K562 (cell line): ENCODE data around the gene XRCC5. TPM values are rescaled to one million over a fixed set of nuclear protein-coding genes. Genes with fewer than 3 reads are reported as not detected.
A peak's percentile ranks its signal among the peaks of the same experiment; 100 is the strongest.

Source experiments
- BCL6 ChIP-seq: fragments of 250-450 bp; sonication (Bioruptor Pico); IDR thresholded peaks from 2 replicates; pipeline ENCODE4 v1.4.0; 2020
- CTCF ChIP-seq, 3 experiments: IDR thresholded peaks in 2 of 3; conservative IDR thresholded peaks in 1 of 3; 2 replicates each; pipeline ENCODE4 v1.5.1; 2011 to 2012; ENCODE audit warnings: low read length in 3 of 3, mild to moderate bottlenecking in 3 of 3, control low read depth in 2 of 3, improper control_type of control experiment in 1 of 3, inconsistent platforms in 1 of 3, low read depth in 1 of 3, mixed read lengths in 1 of 3, moderate library complexity in 1 of 3; ENCODE audit not compliant: insufficient read depth in 2 of 3
- CTCFL ChIP-seq: IDR thresholded peaks from 2 replicates; pipeline ENCODE4 v1.6.1; 2011; ENCODE audit warnings: borderline replicate concordance, low read depth, mild to moderate bottlenecking, moderate library complexity, low read length; ENCODE audit not compliant: insufficient read depth, poor library complexity, severe bottlenecking
- FOXP1 ChIP-seq: sonication (generic); formaldehyde crosslinking; IDR thresholded peaks from 2 replicates; pipeline ENCODE4 v1.8.0; 2022; ENCODE audit warnings: mild to moderate bottlenecking, missing genetic modification reagents
- HCFC1 ChIP-seq: IDR thresholded peaks from 2 replicates; pipeline ENCODE4 v1.6.1; 2012; ENCODE audit warnings: low read depth, low read length, improper control_type of control experiment
- ILF3 ChIP-seq: fragments of 450-650 bp; IDR thresholded peaks from 2 replicates; pipeline ENCODE4 v1.6.1; 2018; ENCODE audit warnings: antibody characterized with exemption, mild to moderate bottlenecking, moderate library complexity, borderline replicate concordance
- KLF13 ChIP-seq: fragments of 450-650 bp; IDR thresholded peaks from 2 replicates; pipeline ENCODE4 v1.6.1; 2016; ENCODE audit warnings: missing genetic modification characterization, low read depth, mild to moderate bottlenecking, missing compliant biosample characterization, moderate library complexity, borderline replicate concordance
- L3MBTL2 ChIP-seq: fragments of 450-650 bp; IDR thresholded peaks from 2 replicates; pipeline ENCODE4 v1.6.1; 2016; ENCODE audit warnings: mild to moderate bottlenecking, moderate library complexity
- MAZ ChIP-seq, 2 experiments: fragments of 450-650 bp in 1 of 2; sonication (generic) in 1 of 2; formaldehyde crosslinking; IDR thresholded peaks in 1 of 2; conservative IDR thresholded peaks in 1 of 2; 2 replicates each; pipeline versions ENCODE4 v1.4.0 to v1.5.0; 2020; ENCODE audit warnings: mild to moderate bottlenecking in 1 of 2, missing genetic modification reagents in 1 of 2
- MYBL2 ChIP-seq, 2 experiments: fragments of 450-650 bp in 1 of 2; sonication (generic) in 1 of 2; formaldehyde crosslinking in 1 of 2; IDR thresholded peaks; 2 replicates each; pipeline versions ENCODE4 v1.6.1 to v1.8.1; 2017 to 2022; ENCODE audit warnings: borderline replicate concordance in 1 of 2, inconsistent platforms in 1 of 2, low read depth in 1 of 2, mild to moderate bottlenecking in 1 of 2, missing genetic modification reagents in 1 of 2, moderate library complexity in 1 of 2
- NFIC ChIP-seq: fragments of 450-650 bp; IDR thresholded peaks from 2 replicates; pipeline ENCODE4 v1.6.1; 2017; ENCODE audit warnings: mild to moderate bottlenecking, inconsistent platforms
- POLR2AphosphoS2 ChIP-seq: IDR thresholded peaks from 2 replicates; pipeline ENCODE4 v1.6.1; 2012; ENCODE audit warnings: low read length, improper control_type of control experiment
- POLR2AphosphoS5 ChIP-seq: IDR thresholded peaks from 2 replicates; pipeline ENCODE4 v1.6.1; 2011; ENCODE audit warnings: mild to moderate bottlenecking, low read depth, low read length, moderate library complexity; ENCODE audit not compliant: control insufficient read depth, insufficient read depth
- POLR2B ChIP-seq: fragments of 450-650 bp; IDR thresholded peaks from 2 replicates; pipeline ENCODE4 v1.6.1; 2018; ENCODE audit warnings: low read depth; ENCODE audit not compliant: partially characterized antibody
- PTRF ChIP-seq: fragments of 450-650 bp; IDR thresholded peaks from 2 replicates; pipeline ENCODE4 v1.6.1; 2016; ENCODE audit warnings: mild to moderate bottlenecking, missing genetic modification characterization, missing compliant biosample characterization
- RBM15 ChIP-seq: fragments of 200-400 bp; formaldehyde crosslinking; IDR thresholded peaks from 2 replicates; pipeline ENCODE4 v1.6.1; 2018; ENCODE audit warnings: mild to moderate bottlenecking, low read length, moderate library complexity; ENCODE audit not compliant: insufficient read depth
- RFX7 ChIP-seq: fragments of 250-450 bp; sonication (Bioruptor Pico); IDR thresholded peaks from 2 replicates; pipeline ENCODE4 v1.5.1; 2021; ENCODE audit warnings: mild to moderate bottlenecking
- SPI1 ChIP-seq: IDR thresholded peaks from 2 replicates; pipeline ENCODE4 v1.6.1; 2011; ENCODE audit warnings: low read depth, low read length, control low read depth, borderline replicate concordance
- YY1 ChIP-seq, 3 experiments: IDR thresholded peaks; 2 replicates each; pipeline ENCODE4 v1.6.1; 2011; ENCODE audit warnings: low read length in 2 of 3, mild to moderate bottlenecking in 2 of 3, moderate library complexity in 2 of 3, borderline replicate concordance in 1 of 3, control low read depth in 1 of 3, low read depth in 1 of 3; ENCODE audit not compliant: insufficient read depth in 3 of 3, insufficient replicate concordance in 2 of 3, control insufficient read depth in 1 of 3, insufficient read length in 1 of 3; ENCODE audit errors: extremely low read depth in 1 of 3
- polyA plus RNA-seq, 8 experiments: library from polyadenylated mRNA; depleted of rRNA in 4 of 8; stranded (reverse) in 5 of 8; unstranded in 3 of 8; fragments of >200 nt; fragmentation: Nextera tagmentation in 2 of 8; fragmentation: Illumina TruSeq in 1 of 8; extraction: Ambion mirVana in 2 of 8; extraction: Trizol in 1 of 8; gene quantifications; 2 replicates each; pipeline versions ENCODE4 v1.2.1 to v1.2.3, GENCODE V29; 2011 to 2014; ENCODE audit warnings: inconsistent platforms in 1 of 8, missing spikeins in 1 of 8
- total RNA-seq, 7 experiments: library from RNA; depleted of rRNA in 6 of 7; stranded (reverse); fragments of >200 nt in 6 of 7; fragmentation: Illumina TruSeq in 2 of 7; extraction: Trizol in 2 of 7; gene quantifications; 2 replicates each; pipeline versions ENCODE4 v1.2.1 to v1.2.3, GENCODE V29; 2011 to 2021; ENCODE audit warnings: low replicate concordance in 1 of 7
- TF ChIP-seq, protein P1 (sequence below): fragments of 450-650 bp; formaldehyde crosslinking; IDR thresholded peaks from 2 replicates; pipeline ENCODE4 v1.4.0; 2022; ENCODE audit warnings: missing genetic modification characterization

XRCC5 gene
- total and polyA plus RNA-seq, 9 of the 15 experiments (the other 6 are each of a cell fraction or from before 2014, with no cell fraction given): 168 to 551 (median 297) TPM

GRCh38 chr2:216114714-216115531 is 5.8 kb downstream of the XRCC5 start (continued):
- TF ChIP-seq YY1 (IDR thresholded peaks at IDR 0.05; ENCODE audit: borderline replicate concordance in 1 of 3, control insufficient read depth in 1 of 3, extremely low read depth in 1 of 3, insufficient read depth in 3 of 3, insufficient read length in 1 of 3, insufficient replicate concordance in 2 of 3, low read depth in 1 of 3, low read length in 2 of 3) (peak; percentile 67 to 96 (median 90)), KLF13 (tag) (peak; percentile 80), PTRF (tag) (no peak), MYBL2 (IDR thresholded peaks at IDR 0.05; ENCODE audit: low read depth) (no peak), MYBL2 (CRISPR knock-in tag; IDR thresholded peaks at IDR 0.05; ENCODE audit: borderline replicate concordance) (no peak), HCFC1 (0 out of 2 replicates have a peak, but pooled peaks have one; percentile 33), FOXP1 (no peak), RBM15 (no peak), POLR2B (peak; percentile 84), RFX7 (CRISPR knock-in tag) (peak; percentile 66; the same call in 1 of the 2 replicates), BCL6 (no peak), CTCFL (peak; percentile 67), L3MBTL2 (no peak), POLR2AphosphoS2 (peak; percentile 94), CTCF (IDR thresholded peaks at IDR 0.05 in 2 of 3, conservative IDR thresholded peaks at IDR 0.05 in 1 of 3; ENCODE audit: insufficient read depth in 2 of 3, low read depth in 1 of 3, low read length in 3 of 3) (peak; percentile 68 to 89 (median 89)), POLR2AphosphoS5 (peak; percentile 87; the same call in 1 of the 2 replicates), SPI1 (peak; percentile 34; the same call in 1 of the 2 replicates), MAZ (CRISPR knock-in tag; conservative IDR thresholded peaks at IDR 0.05 in 1 of 2, IDR thresholded peaks at IDR 0.05 in 1 of 2) (peak in 1 of 2 experiments; percentile 41; a peak in 2 of 4 replicates), NFIC (peak; percentile 25), ILF3 (0 out of 2 replicates have a peak, but pooled peaks have one; percentile 58)
- TF ChIP-seq, protein P1, sequence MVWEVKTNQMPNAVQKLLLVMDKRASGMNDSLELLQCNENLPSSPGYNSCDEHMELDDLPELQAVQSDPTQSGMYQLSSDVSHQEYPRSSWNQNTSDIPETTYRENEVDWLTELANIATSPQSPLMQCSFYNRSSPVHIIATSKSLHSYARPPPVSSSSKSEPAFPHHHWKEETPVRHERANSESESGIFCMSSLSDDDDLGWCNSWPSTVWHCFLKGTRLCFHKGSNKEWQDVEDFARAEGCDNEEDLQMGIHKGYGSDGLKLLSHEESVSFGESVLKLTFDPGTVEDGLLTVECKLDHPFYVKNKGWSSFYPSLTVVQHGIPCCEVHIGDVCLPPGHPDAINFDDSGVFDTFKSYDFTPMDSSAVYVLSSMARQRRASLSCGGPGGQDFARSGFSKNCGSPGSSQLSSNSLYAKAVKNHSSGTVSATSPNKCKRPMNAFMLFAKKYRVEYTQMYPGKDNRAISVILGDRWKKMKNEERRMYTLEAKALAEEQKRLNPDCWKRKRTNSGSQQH (CRISPR knock-in tag): peak; percentile 41; the same call in 1 of the 2 replicates
